HG03045 (cell line): ENCODE data around the gene CNST.
"Not testable (repeated sequence)": the region's sequence is repeated elsewhere in the genome, so short reads cannot be mapped to it uniquely, and the experiment has no call there.

Experiments used
- ATAC-seq: cut with Tn5 transposase; IDR thresholded peaks from one replicate; pipeline ENCODE4 v1.9.1; 2021; ENCODE audit warnings: mild to moderate bottlenecking, moderate library complexity; ENCODE audit not compliant: unreplicated experiment

CNST gene

DNA sequence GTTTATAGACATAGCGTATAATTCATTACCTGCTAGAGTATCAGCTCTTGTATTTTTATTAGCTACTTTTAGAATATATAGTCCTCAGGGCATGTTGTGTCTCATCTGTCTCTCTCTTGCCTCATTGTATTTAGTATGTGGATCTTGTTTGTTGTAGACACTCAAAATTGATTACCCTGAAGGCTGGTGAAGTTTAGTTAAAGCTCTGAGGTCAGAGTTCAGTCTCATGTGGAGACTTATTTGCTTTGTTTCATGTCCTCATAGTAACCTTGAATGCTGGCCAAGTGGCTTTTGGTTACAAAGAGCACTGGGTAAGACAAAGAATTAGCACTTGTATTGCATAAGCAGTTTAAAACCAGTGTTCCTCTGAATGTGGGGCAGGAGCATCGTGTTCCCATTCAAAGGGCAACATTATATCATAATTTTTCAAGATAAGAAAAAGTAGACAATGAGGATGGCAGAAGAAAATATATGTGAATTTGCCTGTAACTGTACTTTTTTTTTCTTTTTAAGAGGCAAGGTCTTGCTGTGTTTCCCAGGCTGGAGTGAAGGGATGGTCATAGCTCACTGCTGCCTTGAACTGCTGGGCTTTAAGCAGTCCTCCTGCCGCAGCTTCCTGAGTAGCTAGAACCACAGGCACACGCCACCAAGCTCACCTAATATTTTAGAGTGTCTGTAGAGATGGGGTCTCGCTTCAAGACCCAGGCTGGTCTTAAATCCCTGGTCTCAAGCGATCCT is 17.4 kb downstream of the CNST start:
- no peak for ATAC-seq

DNA sequence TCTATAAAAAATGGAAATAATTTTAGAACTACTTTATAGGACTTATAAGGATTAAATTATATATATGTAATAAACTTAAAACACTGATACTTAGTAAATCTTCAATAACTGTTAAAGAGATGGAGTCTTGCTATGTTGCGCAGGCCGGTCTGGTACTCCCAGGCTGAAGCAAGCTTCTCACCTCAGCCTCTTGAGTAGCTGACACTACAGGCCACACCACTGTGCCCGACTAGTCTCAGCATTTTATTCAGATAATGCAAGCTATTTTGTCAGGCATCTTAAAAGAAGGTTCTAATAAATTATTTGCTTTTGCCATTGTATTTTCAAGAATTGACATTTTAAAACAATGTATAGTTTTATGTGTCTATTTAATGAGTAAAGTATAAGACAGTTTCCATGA is 20.8 kb downstream of the CNST start:
- ATAC-seq: no peak

DNA sequence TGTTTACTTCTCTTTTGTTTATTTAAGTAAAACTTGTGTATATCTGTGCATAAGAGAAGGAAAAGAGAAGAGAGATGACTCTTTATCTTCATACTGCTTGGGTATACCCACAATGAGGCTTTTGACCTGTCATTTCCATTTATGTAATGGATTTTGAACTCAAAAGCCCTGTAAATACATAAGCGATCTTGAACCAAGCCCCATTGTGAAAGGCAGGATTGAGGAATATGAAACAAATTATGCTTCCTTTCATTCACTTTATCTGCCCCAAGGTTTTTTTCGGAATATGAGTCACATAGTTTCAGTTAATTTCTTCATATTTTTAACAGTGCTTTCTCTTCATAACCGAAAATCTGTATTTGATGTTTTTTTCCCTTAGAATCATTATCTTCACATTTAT is 21.4 kb downstream of the CNST start:
- ATAC-seq: no peak

DNA sequence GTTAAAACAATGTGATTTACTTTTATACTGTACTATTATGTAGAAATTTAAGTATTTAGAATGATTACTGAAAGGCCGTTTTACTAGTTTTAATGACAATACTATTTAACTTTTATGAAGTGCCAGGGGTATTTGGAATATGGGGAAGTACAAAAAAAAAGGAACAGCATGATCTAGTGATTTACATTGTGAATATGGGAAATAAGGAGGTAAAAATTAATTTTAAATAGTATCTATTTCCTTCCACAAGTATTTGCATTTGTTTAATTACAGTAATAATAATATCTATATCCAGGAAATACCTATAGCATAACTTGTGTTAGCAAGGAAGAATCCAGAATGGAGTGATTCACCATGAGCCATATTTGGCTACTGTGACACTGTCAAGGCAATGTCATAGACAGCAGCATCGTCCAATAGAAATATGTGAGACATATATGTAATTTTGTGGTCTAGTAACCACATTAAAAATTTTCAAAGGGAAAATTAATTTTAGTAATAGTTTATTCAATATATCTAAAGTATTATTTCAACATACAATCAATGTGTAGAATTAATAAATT is 22.0 kb downstream of the CNST start:
- ATAC-seq: no peak

DNA sequence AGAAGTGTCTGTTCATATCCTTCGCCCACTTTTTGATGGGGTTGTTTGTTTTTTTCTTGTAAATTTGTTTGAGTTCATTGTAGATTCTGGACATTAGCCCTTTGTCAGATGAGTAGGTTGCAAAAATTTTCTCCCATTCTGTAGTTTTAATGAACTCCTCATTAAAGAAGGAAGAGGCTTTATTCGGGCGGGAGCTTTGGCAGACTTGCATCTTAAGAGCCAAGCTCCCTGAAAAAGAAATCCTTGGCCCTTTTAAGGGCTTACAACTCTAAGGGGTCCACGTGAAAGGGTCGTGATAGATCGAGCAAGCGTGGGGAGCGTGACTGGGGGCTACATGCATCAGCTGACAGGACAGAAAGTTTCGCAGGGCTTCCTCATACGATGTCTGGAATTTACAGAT is 23.7 kb downstream of the CNST start:
- not testable (repeated sequence) for ATAC-seq

DNA sequence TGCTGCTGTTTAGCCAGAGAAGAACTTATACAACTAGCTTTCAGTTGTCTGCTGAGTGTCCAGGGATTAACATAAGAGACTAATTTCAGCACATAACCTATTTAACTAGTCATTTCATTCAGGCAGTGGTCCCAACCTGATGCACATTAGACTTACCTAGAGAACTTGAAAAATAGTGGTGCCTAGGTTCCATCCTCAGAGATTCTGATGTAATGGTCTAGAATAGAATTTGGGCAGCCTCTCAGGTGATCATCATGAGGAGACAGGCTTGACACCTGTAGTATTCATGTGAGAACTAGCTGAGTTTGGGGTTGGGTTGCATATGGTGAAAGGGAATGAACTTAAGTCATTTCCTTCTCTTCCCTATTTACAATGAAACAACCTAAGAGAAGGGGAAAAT is 24.8 kb downstream of the CNST start:
- ATAC-seq: peak; percentile 26

DNA sequence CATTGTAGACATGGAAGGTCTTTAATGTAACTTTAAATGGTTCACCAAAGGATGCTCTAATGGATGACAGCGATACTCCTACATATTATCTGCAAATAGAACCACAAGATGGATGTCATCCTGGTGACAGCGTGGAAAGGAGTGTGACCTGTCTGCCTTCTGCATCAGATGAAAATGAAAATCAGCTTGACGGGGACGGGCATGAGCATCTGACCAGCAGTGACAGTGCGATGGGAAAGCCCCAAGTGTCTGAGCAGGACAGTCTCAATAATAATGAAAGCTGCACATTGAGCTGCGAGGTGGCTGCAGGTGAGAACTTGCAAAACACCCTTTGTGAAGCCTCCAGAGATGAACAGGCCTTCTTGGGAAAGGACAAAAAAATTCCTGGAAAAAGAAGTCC is 25.2 kb downstream of the CNST start:
- peak; percentile 98 for ATAC-seq

DNA sequence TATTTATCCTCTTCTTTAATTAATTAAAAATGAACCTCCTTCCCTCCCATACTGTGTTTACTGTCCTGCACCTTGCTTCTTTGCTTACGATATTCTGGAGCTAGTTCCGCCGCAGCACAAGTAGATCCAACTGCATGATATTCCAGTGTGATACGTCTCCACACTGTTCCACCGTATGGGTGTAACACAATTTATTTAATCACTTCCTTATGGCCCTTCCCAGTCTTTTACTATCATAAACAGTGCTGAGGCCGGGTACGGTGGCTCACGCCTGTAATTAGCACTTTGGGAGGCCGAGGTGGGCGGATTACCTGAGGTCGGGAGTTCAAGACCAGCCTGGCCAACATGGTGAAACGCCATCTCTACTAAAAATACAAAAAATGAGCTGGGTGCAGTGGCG is 25.7 kb downstream of the CNST start:
- no peak for ATAC-seq

DNA sequence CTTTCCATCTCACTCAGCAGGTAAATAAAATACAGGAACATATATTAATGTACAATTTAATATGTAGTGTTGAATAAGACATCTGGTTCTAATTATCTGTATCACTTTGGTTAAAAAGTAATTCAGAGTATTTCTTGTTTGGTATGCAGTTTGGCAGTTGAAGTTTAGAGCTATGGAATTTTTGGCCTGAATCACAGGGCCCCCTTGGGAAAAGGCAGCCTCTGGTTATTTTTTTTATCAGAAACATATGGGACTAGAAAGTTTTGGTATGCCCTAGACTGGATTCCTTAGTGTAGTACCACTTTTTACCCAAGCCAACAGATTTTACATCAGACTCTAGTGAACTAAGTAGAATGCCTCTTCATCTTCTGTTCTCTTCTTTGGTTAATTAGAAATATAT is 26.4 kb downstream of the CNST start:
- no peak for ATAC-seq

DNA sequence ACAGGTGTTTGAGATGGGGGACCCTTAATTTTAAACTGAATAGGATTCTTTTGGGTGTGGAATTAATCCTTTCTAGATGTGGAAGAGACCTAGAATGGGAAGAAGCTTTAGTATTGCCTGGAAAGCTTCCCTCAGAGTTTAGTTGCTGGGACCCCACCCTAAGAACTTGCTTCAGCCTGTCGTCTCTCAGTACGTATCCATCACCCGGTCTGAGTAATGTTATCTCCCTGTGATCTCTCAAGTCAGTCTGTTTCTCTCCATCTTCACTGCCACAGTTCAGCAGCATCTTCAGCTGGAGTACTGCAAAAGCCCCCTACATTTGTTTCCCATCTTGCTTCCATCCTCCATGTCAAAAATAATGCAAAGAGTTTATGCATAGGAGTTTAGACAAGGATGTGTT is 28.9 kb downstream of the CNST start:
- no peak for ATAC-seq

DNA sequence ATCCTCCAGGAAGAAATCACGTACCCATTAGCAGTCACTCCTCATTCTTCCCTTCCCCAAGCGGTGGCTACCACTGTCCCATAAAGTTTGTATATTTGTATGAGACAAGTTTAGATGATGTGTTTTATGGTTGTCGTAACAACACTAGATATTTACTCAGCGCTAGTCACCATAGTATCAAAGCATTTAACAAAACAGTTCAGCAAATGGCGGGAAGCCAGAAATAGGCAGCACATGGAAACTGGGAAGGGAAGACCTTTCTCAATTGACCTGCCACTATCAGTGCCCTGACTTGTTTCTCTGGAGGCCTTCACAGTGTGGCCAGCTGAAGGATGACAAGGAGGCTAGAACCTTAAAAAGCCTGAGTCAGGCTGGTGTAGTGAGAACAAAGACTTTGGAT is 31.1 kb downstream of the CNST start:
- ATAC-seq: no peak

DNA sequence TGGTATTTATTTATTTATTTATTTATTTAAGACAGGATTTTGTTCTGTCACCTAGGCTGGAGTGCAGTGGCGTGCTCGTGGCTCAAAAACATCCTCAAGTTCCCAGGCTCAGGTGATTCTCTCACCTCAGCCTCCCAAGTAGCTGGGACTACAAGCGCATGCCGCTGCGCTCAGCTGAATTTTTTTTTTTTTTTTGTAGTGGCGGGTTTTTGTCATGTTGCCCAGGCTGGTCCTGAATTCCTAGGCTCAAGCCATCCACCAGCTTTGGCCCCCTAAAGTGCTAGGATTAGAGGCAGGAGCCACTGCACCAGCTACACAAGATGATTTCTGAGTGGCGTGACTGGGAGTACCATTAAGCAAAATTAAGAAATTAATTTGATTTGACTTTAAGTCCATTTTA is 31.7 kb downstream of the CNST start:
- no peak for ATAC-seq

DNA sequence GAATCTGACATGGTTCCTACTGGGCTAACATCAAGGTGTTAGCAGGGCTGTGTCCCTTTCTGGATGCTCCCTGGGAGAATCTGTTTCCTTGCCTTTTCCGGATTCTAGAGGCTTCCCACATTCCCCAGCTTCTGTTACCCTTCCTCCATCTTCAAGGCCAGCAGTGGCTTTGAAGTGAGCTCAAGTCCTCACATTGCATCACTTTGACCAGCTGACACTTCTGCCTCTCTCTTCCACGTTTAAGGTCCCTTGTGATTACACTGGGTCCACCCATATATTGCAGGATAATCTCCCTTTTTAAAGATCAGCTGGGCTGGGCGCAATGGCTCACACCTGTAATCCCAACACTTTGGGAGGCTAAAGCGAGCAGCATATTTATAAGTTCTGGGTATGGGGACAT is 33.1 kb downstream of the CNST start:
- no peak for ATAC-seq

DNA sequence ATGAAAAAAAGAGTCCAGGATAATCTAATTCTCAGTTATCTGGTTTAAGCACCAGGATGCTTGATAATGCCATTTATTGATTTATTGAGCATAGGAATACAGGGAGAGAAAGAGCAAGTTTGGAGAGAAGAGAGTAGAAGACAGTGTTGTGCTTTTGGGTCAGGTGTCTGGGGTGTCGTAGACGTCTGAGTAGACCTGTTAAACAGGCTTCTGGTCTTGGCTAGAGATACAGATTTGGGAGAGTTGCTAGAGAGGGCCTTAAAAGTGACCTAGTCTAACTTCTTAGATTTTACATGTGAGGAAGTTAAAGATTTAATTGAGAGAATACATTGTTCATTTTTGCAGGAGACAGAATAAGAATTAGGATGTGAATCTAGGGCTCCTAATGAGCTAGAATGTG is 34.3 kb downstream of the CNST start:
- ATAC-seq: no peak

DNA sequence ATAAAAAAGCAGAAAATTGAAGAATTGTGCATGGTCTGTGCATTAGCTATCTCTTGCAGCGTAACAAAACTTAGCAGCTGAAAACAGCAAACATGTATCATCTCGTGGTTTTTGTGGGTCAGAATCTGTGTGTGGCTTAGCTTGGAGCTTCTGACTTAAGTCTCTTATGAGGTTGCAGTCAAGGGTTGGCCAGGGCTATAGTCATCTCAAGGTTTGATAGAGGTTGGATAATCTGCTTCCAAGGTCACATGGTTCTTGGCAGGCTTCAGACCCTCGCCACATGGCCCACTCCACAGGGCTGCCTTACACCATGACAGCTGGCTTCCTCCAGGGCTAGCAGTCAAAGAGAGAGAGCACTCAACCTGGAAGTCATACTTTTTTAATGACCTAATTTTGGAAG is 35.9 kb downstream of the CNST start:
- no peak for ATAC-seq

DNA sequence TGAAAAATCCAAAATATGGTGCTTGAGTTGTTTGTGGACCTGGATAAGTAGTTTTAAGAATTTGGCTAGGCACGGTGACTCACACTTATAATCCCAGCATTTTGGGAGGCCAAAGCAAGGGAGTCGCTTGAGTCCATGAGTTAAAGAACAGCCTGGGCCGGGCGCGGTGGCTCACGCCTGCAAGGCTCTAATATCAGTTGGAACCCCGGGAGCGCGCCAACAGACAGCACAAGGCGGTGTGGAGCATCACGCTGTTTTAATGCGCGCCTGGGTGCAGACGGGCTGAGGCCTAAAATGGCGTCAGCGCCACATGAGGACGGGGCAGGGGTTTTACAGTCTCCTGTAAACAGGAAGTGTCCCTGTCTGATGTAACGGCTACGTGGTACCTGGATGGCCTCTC is 39.0 kb downstream of the CNST start:
- not testable (repeated sequence) for ATAC-seq

DNA sequence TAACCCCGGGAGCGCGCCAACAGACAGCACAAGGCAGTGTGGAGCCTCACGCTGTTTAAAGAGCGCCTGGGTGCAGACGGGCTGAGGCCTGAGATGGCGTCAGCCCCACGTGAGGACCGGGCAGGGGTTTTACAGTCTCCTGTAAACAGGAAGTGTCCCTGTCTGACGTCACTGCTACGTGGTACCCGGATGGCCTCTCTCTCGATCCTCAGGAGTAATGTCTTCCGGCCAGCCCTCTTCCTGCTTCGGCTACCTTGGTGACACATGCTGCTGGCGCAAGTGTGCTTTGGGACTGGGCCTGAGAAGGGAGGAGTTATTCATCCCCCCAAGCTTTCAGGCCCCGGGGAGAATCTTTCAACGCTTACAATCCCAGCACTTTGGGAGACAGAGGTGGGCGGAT is 41.2 kb downstream of the CNST start:
- no peak for ATAC-seq

DNA sequence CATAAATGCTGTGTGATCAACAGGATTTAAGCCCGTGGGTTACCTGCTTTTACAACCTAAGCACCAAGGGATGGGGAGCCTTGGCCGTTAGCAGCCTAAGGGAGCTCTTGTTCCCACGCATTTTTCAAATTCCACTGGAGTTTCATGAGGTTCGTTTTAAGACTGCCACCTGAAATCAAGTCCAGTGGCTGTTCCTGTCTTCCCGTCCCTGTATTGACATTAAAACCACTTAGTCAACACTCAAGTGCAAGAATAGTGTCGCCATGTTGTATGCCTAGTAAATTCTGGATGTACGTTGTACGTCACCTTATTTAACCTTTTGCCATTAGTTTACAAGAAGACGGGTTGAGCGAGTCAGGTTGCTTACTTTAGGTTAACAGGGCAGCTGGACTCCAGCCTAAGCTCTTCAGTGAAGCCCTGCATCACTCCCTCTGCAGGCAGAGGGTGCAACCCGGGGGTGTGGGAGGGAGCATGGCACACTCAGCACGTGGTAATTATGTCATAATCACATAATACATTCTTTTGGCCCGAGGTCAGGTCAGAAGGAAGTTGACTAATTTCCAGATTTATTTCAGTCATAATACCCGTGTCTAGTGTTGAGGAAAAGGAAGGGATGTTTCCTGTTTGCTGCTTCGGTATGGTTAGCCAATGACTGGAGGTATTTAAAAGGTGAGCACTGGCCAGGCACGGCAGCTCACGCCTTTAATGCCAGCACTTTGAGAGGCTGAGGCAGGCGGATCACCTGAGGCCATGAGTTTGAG is 42.5 kb downstream of the CNST start:
- ATAC-seq: no peak

DNA sequence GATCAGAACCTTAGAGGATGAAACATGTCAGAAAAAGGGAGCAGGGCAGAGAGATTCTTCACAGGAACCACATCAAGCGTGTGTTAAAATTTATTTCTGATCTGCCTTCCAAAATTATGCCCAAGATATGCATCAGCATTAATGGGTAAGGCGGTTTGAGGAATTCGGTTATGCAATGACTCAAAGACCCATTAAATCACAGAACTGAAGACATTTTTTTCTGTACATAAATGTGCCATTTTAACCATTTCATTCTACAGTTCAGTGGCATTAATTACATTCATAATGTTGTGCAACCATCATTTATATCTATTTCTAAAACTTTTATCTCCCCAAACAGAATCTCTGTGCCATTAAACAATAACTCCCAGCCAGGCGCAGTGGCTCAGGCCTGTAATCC is 43.4 kb downstream of the CNST start:
- ATAC-seq: no peak

DNA sequence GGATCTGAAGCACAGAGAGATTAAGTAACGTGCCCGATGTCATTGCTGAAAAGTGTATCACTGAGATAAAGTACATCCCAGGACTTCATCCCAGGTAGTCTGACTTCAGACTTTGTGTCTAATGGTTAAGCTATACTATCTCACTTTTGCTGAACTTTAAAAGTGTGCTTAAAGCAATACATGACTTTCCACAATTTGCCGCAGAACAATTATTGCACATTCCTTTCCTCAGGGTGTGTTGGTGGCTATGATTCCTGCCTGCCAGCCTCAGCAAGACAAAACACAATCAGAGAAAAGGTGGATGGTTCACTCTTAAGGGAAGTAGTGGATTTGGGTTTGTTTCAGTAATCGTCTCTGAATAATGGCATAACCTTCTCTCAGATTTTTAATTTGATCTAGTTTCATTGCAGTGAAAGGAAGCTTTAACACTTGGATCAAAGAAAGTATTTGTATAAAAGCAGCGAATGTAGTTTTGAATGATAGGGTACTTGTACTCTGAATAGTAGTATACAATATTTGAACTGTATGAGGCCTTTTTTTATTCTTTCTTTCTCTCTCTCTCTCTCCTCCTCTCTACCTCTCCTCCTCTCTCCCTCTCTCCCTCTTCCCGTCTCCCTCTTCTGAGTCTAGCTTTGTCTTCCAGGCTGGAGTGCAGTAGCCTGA is 47.0 kb downstream of the CNST start:
- no peak for ATAC-seq

DNA sequence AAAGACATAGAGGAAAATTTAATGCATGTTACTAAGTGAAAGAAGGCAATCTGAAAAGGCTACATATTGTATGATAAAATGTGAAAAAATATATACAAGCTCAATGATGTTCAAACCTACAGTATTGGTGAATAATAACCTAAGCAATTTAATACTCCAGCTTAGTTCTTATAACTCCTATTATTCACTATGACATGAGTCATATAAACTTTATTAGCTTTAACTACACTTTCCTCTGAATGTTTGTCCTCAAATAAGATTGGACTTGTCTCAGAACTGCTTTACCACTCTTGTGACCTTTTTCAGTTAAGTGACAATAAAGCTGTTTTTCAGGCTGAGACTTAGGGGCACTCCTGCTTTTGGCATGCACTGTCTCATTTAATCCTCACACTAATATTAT is 50.9 kb downstream of the CNST start:
- ATAC-seq: no peak

DNA sequence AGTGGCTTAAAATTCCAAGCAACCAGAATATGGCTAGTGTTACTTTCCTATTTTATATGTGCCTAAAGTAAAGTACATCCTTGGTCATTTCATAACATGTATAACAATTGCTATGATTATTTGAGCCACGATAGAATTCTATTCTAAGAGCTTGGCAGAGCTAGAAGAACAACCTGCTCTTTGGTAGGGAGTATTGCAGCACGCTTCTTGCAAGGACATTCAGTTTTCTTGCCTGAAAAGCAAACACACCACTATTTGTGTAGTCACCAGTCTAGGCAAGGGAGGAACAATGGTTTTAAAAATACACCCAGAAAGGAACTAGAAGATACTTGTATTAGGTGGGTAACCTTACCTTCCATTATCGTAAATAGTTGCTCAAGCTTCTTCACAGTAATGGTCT is 51.5 kb downstream of the CNST start:
- no peak for ATAC-seq
